ENCODE results near the gene RWDD3. TPM values are rescaled to one million over a fixed set of nuclear protein-coding genes. Genes with fewer than 3 reads are reported as not detected.

The RWDD3 gene
- total and polyA plus RNA-seq, 2 of the 4 experiments (the other 2 are of a cell fraction): 10.4 to 13.6 TPM

- Histone ChIP-seq H3K9ac (ENCODE audit: low read depth, low read length) (no peak overlapping the region), H4K5ac (ENCODE audit: low read depth, low read length) (no peak overlapping the region), H4K20me1 (ENCODE audit: insufficient read depth, low read length) (no peaks in the 10 kb centered on the region), H3K4ac (ENCODE audit: low read depth, low read length) (no peak overlapping the region), H2BK120ac (ENCODE audit: low read depth, low read length) (no peak overlapping the region), H3K18ac (ENCODE audit: low read depth, low read length) (no peak overlapping the region), H4K91ac (ENCODE audit: insufficient read depth, low read depth, low read length) (no peak overlapping the region), H3K9me3 (ENCODE audit: control insufficient read depth, insufficient read depth, low read length) (no peaks in the 10 kb centered on the region), H3K27ac (ENCODE audit: insufficient read depth, low read length) (no peak overlapping the region), H2AK5ac (ENCODE audit: low read depth, low read length) (no peak overlapping the region), H3K56ac (ENCODE audit: extremely low read depth, insufficient read depth, low read length) (no peak overlapping the region), H3K4me1 (ENCODE audit: control insufficient read depth, insufficient read depth, low read length) (no peaks in the 10 kb centered on the region), H2BK20ac (ENCODE audit: low read depth, low read length) (no peak overlapping the region), H2AK9ac (replicated peaks; ENCODE audit: low read depth, low read length, poor library complexity) (no peak overlapping the region), H2AFZ (replicated peaks; ENCODE audit: low read length, poor library complexity) (no peak overlapping the region), H3K9me1 (ENCODE audit: insufficient read depth, low read length) (peaks cover 4% of the 10 kb centered on the region; the same call in 1 of the 2 replicates), H2BK15ac (ENCODE audit: low read depth, low read length) (no peak overlapping the region), H3K14ac (replicated peaks; ENCODE audit: low read depth, low read length) (no peak overlapping the region), H3K36me3 (ENCODE audit: control insufficient read depth, insufficient read depth, low read length) (no peaks in the 10 kb centered on the region), H3K4me3 (ENCODE audit: insufficient read depth, low read depth, low read length) (no peak overlapping the region), H3K23ac (ENCODE audit: low read depth, low read length) (no peak overlapping the region), H4K8ac (ENCODE audit: low read depth in 2 of 2, low read length in 2 of 2) (no peak overlapping the region), H2BK5ac (ENCODE audit: low read depth, low read length, poor library complexity, severe bottlenecking) (no peak overlapping the region), H3K4me2 (ENCODE audit: low read depth, low read length) (no peak overlapping the region), H3K27me3 (ENCODE audit: control insufficient read depth, insufficient read depth, low read length) (no peaks in the 10 kb centered on the region), H3K79me1 (ENCODE audit: low read depth in 1 of 2, low read length in 2 of 2) (no peaks in the 10 kb centered on the region)
- ChIA-PET POLR2A (ENCODE audit: unreplicated experiment) (no interaction called here), CTCF (interaction anchor here (1.4 to 1.8 kb wide), 2 partner anchors 11 kb away, joined by 6 to 7 read pairs; partner anchors contain the start of gene RWDD3)
- DNase-seq: no peak
- intact Hi-C loops (cut with micrococcal nuclease): no loop called here
- dilution Hi-C loops (cut with HindIII; ENCODE audit: low sequenced_read_pairs, unreplicated experiment): no loop called here
- WGBS, 2 experiments (ENCODE audit: extremely low coverage in 2 of 2, insufficient read length in 1 of 2): no CpG with 5 or more reads among the region's 2 CpGs
- ATAC-seq (ENCODE audit: low read depth): no peak
- in situ Hi-C loops (cut with MboI; ENCODE audit: low sequenced_read_pairs): no loop called here
- TF ChIP-seq POLR2A (IDR thresholded peaks at IDR 0.05; ENCODE audit: low read depth, low read length): no peak
- no peak for TF ChIP-seq RFX5 (IDR thresholded peaks at IDR 0.05; ENCODE audit: low read depth, low read length)
- no peak for TF ChIP-seq USF2 (IDR thresholded peaks at IDR 0.05; ENCODE audit: low read depth, low read length)
- TF ChIP-seq FOS (IDR thresholded peaks at IDR 0.05; ENCODE audit: low read depth, low read length): no peak
- no peak for TF ChIP-seq MAZ (IDR thresholded peaks at IDR 0.05; ENCODE audit: borderline replicate concordance, low read depth, low read length)
- TF ChIP-seq SMC3 (IDR thresholded peaks at IDR 0.05; ENCODE audit: low read depth, low read length): no peak
- no peak for TF ChIP-seq MAFK (IDR thresholded peaks at IDR 0.05; ENCODE audit: low read depth, low read length)
- TF ChIP-seq CEBPB (IDR thresholded peaks at IDR 0.05; ENCODE audit: low read depth, low read length): no peak
- no peak for TF ChIP-seq RCOR1 (IDR thresholded peaks at IDR 0.05; ENCODE audit: insufficient replicate concordance, low read length)
- no peak for TF ChIP-seq MXI1 (IDR thresholded peaks at IDR 0.05; ENCODE audit: borderline replicate concordance, low read depth, low read length)
- no peak for TF ChIP-seq CTCF (conservative IDR thresholded peaks at IDR 0.05; ENCODE audit: low read depth, low read length)
- no peak for TF ChIP-seq ELK1 (IDR thresholded peaks at IDR 0.05; ENCODE audit: borderline replicate concordance, low read depth, low read length)
- TF ChIP-seq CHD1 (IDR thresholded peaks at IDR 0.05; ENCODE audit: low read depth, low read length): no peak
- TF ChIP-seq RAD21 (IDR thresholded peaks at IDR 0.05; ENCODE audit: low read length): no peak
- TF ChIP-seq NFE2L2 (IDR thresholded peaks at IDR 0.05; ENCODE audit: low read depth, low read length): no peak
- no peak for TF ChIP-seq BHLHE40 (IDR thresholded peaks at IDR 0.05; ENCODE audit: low read depth, low read length)
- BruUV-seq (replicated peaks): no TSS peak
These were observed 11.4 kb upstream of the RWDD3 start for GRCh38 chr1:95222629-95223028.
